Measurements from ENCODE around the gene KCNAB1. TPM values are rescaled to one million over a fixed set of nuclear protein-coding genes. Genes with fewer than 3 reads are reported as not detected.

KCNAB1 gene
- total RNA-seq, 3 donors from 2014 or later = 3.9 to 8.3 (median 5.4) TPM

DNA sequence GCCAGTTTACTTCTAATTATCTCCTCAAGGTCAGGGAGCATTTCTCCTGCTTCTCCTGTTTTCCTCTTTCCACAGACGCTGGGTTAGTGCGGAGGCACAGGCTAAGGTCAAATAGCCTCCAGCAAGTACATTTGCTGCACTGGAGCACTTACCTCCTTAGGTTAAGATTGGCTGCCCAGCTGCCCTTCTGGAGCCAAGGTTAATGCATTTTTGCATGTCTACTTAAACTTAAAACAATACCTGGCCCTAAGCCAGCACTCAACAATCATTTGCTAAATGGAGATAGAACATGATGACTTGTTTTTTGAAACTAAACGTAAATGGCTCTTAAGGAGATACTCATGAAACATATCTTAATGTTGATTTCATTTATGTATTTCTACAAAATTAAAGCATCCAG lies 351.1 kb downstream of the KCNAB1 start:
- Histone ChIP-seq H3K36me3 (no peaks in the 10 kb centered on the region), H3K27ac (no peak overlapping the region), H3K4me3 (no peak overlapping the region), H3K9me3 (no peaks in the 10 kb centered on the region), H3K27me3 (no peaks in the 10 kb centered on the region), H3K4me1 (peaks cover 0 to 6% of the 10 kb centered on the region in 2 donors)
- TF ChIP-seq, protein P1, sequence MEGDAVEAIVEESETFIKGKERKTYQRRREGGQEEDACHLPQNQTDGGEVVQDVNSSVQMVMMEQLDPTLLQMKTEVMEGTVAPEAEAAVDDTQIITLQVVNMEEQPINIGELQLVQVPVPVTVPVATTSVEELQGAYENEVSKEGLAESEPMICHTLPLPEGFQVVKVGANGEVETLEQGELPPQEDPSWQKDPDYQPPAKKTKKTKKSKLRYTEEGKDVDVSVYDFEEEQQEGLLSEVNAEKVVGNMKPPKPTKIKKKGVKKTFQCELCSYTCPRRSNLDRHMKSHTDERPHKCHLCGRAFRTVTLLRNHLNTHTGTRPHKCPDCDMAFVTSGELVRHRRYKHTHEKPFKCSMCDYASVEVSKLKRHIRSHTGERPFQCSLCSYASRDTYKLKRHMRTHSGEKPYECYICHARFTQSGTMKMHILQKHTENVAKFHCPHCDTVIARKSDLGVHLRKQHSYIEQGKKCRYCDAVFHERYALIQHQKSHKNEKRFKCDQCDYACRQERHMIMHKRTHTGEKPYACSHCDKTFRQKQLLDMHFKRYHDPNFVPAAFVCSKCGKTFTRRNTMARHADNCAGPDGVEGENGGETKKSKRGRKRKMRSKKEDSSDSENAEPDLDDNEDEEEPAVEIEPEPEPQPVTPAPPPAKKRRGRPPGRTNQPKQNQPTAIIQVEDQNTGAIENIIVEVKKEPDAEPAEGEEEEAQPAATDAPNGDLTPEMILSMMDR (IDR thresholded peaks at IDR 0.05) = no peak
- TF ChIP-seq POLR2A (IDR thresholded peaks at IDR 0.05) (no peak), POLR2AphosphoS5 (IDR thresholded peaks at IDR 0.05) (no peak)
- DNase-seq (ENCODE audit: low spot score in 2 of 2) = no peak
- intact Hi-C loops (cut with DNase I; ENCODE audit: low total_unique reads) = no loop called here

DNA sequence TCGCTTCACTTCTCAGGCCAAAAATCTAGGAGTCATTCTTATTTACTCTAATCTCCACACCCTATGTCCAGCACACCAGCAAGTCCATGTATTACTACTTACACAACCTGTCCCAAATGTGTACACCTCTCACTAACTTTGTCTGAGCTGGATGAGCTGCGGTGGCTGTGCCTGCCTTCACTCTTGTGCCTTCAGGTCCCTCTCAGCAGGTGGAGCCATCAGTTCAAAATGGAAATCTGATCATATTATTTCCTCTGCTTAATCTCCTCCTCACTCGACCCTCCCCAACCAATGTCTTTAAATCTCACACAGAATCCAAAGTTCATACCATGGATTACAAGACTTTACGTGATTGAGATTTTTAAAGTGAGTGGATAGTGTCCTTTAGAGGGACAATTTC lies 351.8 kb downstream of the KCNAB1 start:
- intact Hi-C loops (cut with DNase I; ENCODE audit: low total_unique reads) = no loop called here
- H3K27me3 ChIP-seq = no peaks in the 10 kb centered on the region
- no peak overlapping the region for H3K4me3 ChIP-seq

DNA sequence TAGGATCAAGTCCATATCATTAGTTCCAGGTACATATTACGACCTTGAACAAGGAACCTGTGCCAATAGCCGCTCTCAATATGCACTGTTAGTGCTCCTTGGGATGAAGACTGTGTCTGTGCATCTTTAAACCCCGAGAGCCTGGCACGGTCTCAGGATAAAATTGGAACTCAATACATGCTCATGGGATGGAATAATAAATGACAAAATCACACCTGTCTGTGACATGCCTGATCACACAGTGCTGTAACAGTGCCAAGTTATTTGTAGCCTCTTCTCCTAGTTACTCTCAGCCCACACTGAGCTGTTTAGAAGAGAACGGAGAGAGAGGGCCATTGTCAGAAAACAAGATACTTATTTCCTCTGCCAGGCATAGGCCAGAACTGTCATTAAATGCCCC lies 352.3 kb downstream of the KCNAB1 start:
- H3K4me3 ChIP-seq = no peak overlapping the region
- H3K36me3 ChIP-seq = no peaks in the 10 kb centered on the region
- H3K27me3 ChIP-seq = no peaks in the 10 kb centered on the region
- peaks cover 0 to 6% of the 10 kb centered on the region in 2 donors for H3K4me1 ChIP-seq
- TF ChIP-seq POLR2AphosphoS5 (IDR thresholded peaks at IDR 0.05) = no peak
- TF ChIP-seq, protein P1 (IDR thresholded peaks at IDR 0.05) = no peak
- TF ChIP-seq POLR2A (IDR thresholded peaks at IDR 0.05) = no peak
- DNase-seq (ENCODE audit: low spot score in 2 of 2) = no peak
- intact Hi-C loops (cut with DNase I; ENCODE audit: low total_unique reads) = no loop called here
- H3K9me3 ChIP-seq = no peaks in the 10 kb centered on the region
- H3K27ac ChIP-seq = no peak overlapping the region

More for the DNA sequence above, 351.8 kb downstream of the KCNAB1 start:
- H3K9me3 ChIP-seq = no peaks in the 10 kb centered on the region
- no peak overlapping the region for H3K27ac ChIP-seq
- peaks cover 0 to 6% of the 10 kb centered on the region in 2 donors for H3K4me1 ChIP-seq
- no peaks in the 10 kb centered on the region for H3K36me3 ChIP-seq
- no peak for TF ChIP-seq POLR2A (IDR thresholded peaks at IDR 0.05)
- no peak for TF ChIP-seq POLR2AphosphoS5 (IDR thresholded peaks at IDR 0.05)
- TF ChIP-seq, protein P1 (IDR thresholded peaks at IDR 0.05) = no peak
- DNase-seq (ENCODE audit: low spot score in 2 of 2) = no peak

DNA sequence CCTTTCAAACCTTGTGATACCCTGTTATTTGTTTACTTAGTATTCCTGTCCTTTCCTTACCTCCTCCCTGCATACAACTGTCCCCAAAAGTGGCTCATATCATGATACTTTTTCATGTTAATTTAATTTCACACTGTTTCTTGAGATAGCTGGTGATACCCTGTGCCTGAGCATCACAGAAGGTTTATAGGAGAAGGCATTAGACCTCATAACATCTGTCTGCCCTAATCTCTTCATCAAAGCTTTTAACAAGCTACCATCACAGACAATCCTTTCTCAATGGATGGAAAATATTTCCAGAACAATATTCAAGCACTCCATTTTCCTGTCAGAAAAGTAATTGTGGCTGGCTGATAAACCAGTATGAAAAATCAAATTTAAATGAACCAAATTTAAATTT lies 353.0 kb downstream of the KCNAB1 start:
- TF ChIP-seq POLR2AphosphoS5 (IDR thresholded peaks at IDR 0.05) (no peak), POLR2A (IDR thresholded peaks at IDR 0.05) (no peak)
- TF ChIP-seq, protein P1 (IDR thresholded peaks at IDR 0.05) = no peak
- Histone ChIP-seq H3K4me3 (no peak overlapping the region), H3K27me3 (no peaks in the 10 kb centered on the region), H3K27ac (no peak overlapping the region), H3K36me3 (no peaks in the 10 kb centered on the region), H3K9me3 (no peaks in the 10 kb centered on the region), H3K4me1 (peaks cover 0 to 6% of the 10 kb centered on the region in 2 donors)
- intact Hi-C loops (cut with DNase I; ENCODE audit: low total_unique reads) = no loop called here
- DNase-seq (ENCODE audit: low spot score in 2 of 2) = no peak

DNA sequence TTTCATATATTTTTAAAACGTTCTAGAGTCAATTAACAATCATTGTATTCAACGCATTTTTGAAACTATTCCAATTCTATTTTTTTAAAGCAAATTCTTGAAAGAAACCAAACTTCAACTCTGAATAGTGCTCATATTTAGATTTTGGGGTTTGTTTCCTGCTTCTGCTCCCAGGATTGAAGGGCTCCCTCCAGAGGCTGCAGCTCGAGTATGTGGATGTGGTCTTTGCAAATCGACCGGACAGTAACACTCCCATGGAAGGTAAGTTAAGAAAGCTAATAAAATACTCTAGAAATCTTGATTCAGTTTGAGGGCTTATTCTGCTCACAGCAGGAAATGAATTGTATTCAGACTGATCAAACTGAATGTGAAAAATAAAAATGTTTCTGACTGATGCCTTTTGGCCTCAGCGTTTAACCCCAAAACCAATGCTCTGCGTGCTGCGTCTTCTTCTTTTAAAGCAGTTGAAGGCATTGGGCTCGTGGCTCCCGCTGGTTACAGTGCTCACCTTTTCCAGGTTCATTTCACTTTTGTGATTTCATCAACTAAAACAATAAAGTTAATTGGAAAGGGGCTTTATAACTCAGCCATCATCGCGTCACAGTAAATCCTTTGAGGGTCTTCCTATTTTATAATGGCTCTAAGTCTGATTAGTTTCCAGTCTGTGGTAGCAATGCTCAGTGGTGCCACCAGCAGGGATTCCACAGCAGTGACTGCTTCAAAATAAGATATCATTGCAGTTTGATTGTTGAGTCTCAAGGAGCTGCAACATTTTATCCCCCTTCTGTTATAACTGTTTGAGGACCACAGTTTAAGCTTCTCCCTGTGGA lies 354.4 kb downstream of the KCNAB1 start:
- no peak overlapping the region for H3K27ac ChIP-seq
- TF ChIP-seq, protein P1 (IDR thresholded peaks at IDR 0.05) = peak in 1 of 3 donors; percentile 14
- TF ChIP-seq POLR2A (IDR thresholded peaks at IDR 0.05) = no peak
- H3K36me3 ChIP-seq = no peaks in the 10 kb centered on the region
- H3K4me1 ChIP-seq = peaks cover 0 to 6% of the 10 kb centered on the region in 2 donors
- DNase-seq (ENCODE audit: low spot score in 2 of 2) = no peak
- no peaks in the 10 kb centered on the region for H3K27me3 ChIP-seq
- H3K9me3 ChIP-seq = no peaks in the 10 kb centered on the region
- H3K4me3 ChIP-seq = no peak overlapping the region
- intact Hi-C loops (cut with DNase I; ENCODE audit: low total_unique reads) = no loop called here

Measured in breast epithelium (tissue), 4 donors.